HepG2 (cell line): ENCODE data around the gene NME8. TPM values are rescaled to one million over a fixed set of nuclear protein-coding genes. Genes with fewer than 3 reads are reported as not detected.

Experiments used
- AHDC1 ChIP-seq: sonication (generic); formaldehyde crosslinking; IDR thresholded peaks from 2 replicates; pipeline ENCODE4 v1.5.1; 2020; ENCODE audit warnings: mild to moderate bottlenecking, missing genetic modification reagents, borderline replicate concordance
- FIP1L1 ChIP-seq: fragments of 200-400 bp; formaldehyde crosslinking; IDR thresholded peaks from 2 replicates; pipeline ENCODE4 v1.6.1; 2018; ENCODE audit warnings: low read depth, mild to moderate bottlenecking, low read length, moderate library complexity, borderline replicate concordance; ENCODE audit not compliant: insufficient read depth
- KAT7 ChIP-seq: IDR thresholded peaks from 2 replicates; pipeline ENCODE4 v1.6.1; 2018; ENCODE audit warnings: borderline replicate concordance, missing compliant biosample characterization
- KLF16 ChIP-seq, 2 experiments: sonication (generic) in 1 of 2; formaldehyde crosslinking in 1 of 2; IDR thresholded peaks; 2 replicates each; pipeline versions ENCODE4 v1.6.1 to v1.8.0; 2016 to 2023; ENCODE audit warnings: missing genetic modification reagents in 2 of 2, missing compliant biosample characterization in 1 of 2
- SCMH1 ChIP-seq: sonication (generic); formaldehyde crosslinking; IDR thresholded peaks from 2 replicates; pipeline ENCODE4 v1.9.0; 2021; ENCODE audit warnings: missing genetic modification reagents, mild to moderate bottlenecking, borderline replicate concordance
- SOX13 ChIP-seq, 3 experiments: fragments of 450-650 bp in 1 of 3; sonication (generic) in 1 of 3; formaldehyde crosslinking in 1 of 3; IDR thresholded peaks in 2 of 3; conservative IDR thresholded peaks in 1 of 3; 2 replicates each; pipeline versions ENCODE4 v1.5.0 to v1.6.1; 2016 to 2020; ENCODE audit warnings: antibody characterized with exemption in 1 of 3, mild to moderate bottlenecking in 1 of 3, missing compliant biosample characterization in 1 of 3, missing genetic modification reagents in 1 of 3, moderate library complexity in 1 of 3
- USF2 ChIP-seq, 2 experiments: sonication (generic) in 1 of 2; formaldehyde crosslinking in 1 of 2; IDR thresholded peaks; 2 replicates each; pipeline versions ENCODE4 v1.5.1 to v1.6.1; 2011 to 2020; ENCODE audit warnings: borderline replicate concordance in 1 of 2, low read depth in 1 of 2, low read length in 1 of 2, mild to moderate bottlenecking in 1 of 2, missing genetic modification reagents in 1 of 2, moderate library complexity in 1 of 2
- ZBTB4 ChIP-seq: sonication (generic); formaldehyde crosslinking; IDR thresholded peaks from 2 replicates; pipeline ENCODE4 v1.4.0; 2020; ENCODE audit warnings: missing genetic modification reagents, mild to moderate bottlenecking, borderline replicate concordance
- ZNF597 ChIP-seq: sonication (generic); formaldehyde crosslinking; IDR thresholded peaks from 2 replicates; pipeline ENCODE4 v1.5.0; 2020; ENCODE audit warnings: missing genetic modification reagents
- polyA plus RNA-seq, 8 experiments: library from polyadenylated mRNA; depleted of rRNA in 3 of 8; stranded (reverse) in 7 of 8; unstranded in 1 of 8; fragments of >200 nt; fragmentation: Illumina TruSeq in 4 of 8; extraction: Trizol in 4 of 8; gene quantifications; 2 replicates each; pipeline versions ENCODE4 v1.2.1 to v1.2.3, GENCODE V29; 2011 to 2016; ENCODE audit warnings: low read depth in 4 of 8, missing spikeins in 1 of 8, mixed read lengths in 1 of 8; ENCODE audit not compliant: insufficient read depth in 1 of 8
- total RNA-seq, 5 experiments: library from RNA; depleted of rRNA; stranded (reverse); fragments of >200 nt; fragmentation: Illumina TruSeq; extraction: Trizol; gene quantifications; 2 replicates each; pipeline ENCODE4 v1.2.3, GENCODE V29; 2016; ENCODE audit warnings: low read depth in 1 of 5
- TF ChIP-seq, protein P1 (sequence below): sonication (generic); formaldehyde crosslinking; IDR thresholded peaks from 2 replicates; pipeline ENCODE4 v1.4.0; 2020; ENCODE audit warnings: mild to moderate bottlenecking, missing genetic modification reagents

Gene NME8
- total and polyA plus RNA-seq, 2 of the 13 experiments (the other 11 are each of a cell fraction or from before 2014, with no cell fraction given): not detected

DNA sequence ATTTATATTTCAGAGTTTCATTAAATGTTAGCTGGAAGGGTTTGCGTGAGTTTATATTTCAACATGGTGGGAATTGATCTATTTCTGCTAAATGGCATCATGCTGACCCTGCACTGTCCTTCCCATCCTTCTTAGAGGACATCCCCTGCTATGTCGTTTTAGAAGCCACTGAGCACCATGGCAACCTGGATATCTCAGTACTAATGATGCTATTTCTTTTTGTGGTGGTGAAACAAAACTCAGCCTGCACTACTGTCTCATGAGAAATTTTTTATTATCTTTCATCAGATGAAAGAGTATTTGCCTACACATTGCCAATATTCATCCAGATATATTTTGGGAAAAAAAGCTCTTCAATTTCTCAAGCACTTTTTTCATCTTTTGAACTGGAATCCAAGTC lies 84.1 kb downstream of the NME8 start (continued):
- TF ChIP-seq AHDC1 (CRISPR knock-in tag) (no peak), FIP1L1 (no peak), ZNF597 (no peak), KLF16 (CRISPR knock-in tag; IDR thresholded peaks at IDR 0.05) (no peak), KAT7 (CRISPR knock-in tag) (no peak), SOX13 (IDR thresholded peaks at IDR 0.05) (no peak), SOX13 (CRISPR knock-in tag; conservative IDR thresholded peaks at IDR 0.05 in 1 of 2, IDR thresholded peaks at IDR 0.05 in 1 of 2) (no peak), USF2 (IDR thresholded peaks at IDR 0.05; ENCODE audit: low read depth, low read length) (no peak), USF2 (CRISPR knock-in tag; IDR thresholded peaks at IDR 0.05; ENCODE audit: borderline replicate concordance) (no peak), ZBTB4 (CRISPR knock-in tag) (no peak), SCMH1 (CRISPR knock-in tag) (no peak)
- TF ChIP-seq, protein P1, sequence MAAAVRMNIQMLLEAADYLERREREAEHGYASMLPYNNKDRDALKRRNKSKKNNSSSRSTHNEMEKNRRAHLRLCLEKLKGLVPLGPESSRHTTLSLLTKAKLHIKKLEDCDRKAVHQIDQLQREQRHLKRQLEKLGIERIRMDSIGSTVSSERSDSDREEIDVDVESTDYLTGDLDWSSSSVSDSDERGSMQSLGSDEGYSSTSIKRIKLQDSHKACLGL (CRISPR knock-in tag): no peak
